Esophagus muscularis mucosa (tissue), 4 donors: ENCODE measurements around the gene MAP3K2. TPM values are rescaled to one million over a fixed set of nuclear protein-coding genes. Genes with fewer than 3 reads are reported as not detected.
A peak's percentile ranks its signal among the peaks of the same experiment; 100 is the strongest.

Experiments used
- DNase-seq: peaks from one replicate; pipeline ENCODE4 v3.0.0-alpha.2; 2017; ENCODE audit errors: extremely low spot score
- H3K27ac ChIP-seq, 4 donors: fragments of 200-600 bp; sonication (generic); replicated peaks in 1 of 4; 1 replicate in 3 of 4; 2 replicates in 1 of 4; pipeline ENCODE4 v1.5.1; 2016 to 2019; ENCODE audit warnings: mild to moderate bottlenecking in 1 of 4
- H3K27me3 ChIP-seq, 4 donors: fragments of 200-600 bp; sonication (generic); one replicate each; pipeline versions ENCODE4 v1.5.1 to v1.6.0; 2016 to 2019
- H3K36me3 ChIP-seq, 4 donors: fragments of 200-600 bp; sonication (generic); one replicate each; pipeline ENCODE4 v1.5.1; 2016 to 2019
- H3K4me1 ChIP-seq, 4 donors: fragments of 200-600 bp; sonication (generic); one replicate each; pipeline ENCODE4 v1.5.1; 2016 to 2019
- H3K4me3 ChIP-seq, 4 donors: fragments of 200-600 bp; sonication (generic); 1 replicate in 2 of 4; 2 replicates in 2 of 4; pipeline ENCODE4 v1.5.1; 2016 to 2019; ENCODE audit warnings: mild to moderate bottlenecking in 4 of 4, moderate library complexity in 1 of 4
- H3K9me3 ChIP-seq, 4 donors: fragments of 200-600 bp; sonication (generic); 1 replicate in 3 of 4; 2 replicates in 1 of 4; pipeline ENCODE4 v1.5.1; 2016 to 2019
- CTCF ChIP-seq, 3 experiments: fragments of 200-600 bp in 2 of 3; fragments of 450-650 bp in 1 of 3; sonication (generic) in 2 of 3; IDR thresholded peaks; one replicate each; pipeline ENCODE4 v1.5.1; 2017 to 2019; ENCODE audit warnings: antibody characterized with exemption in 3 of 3, mild to moderate bottlenecking in 2 of 3, moderate library complexity in 1 of 3
- EP300 ChIP-seq: sonication (generic); formaldehyde crosslinking; IDR thresholded peaks from one replicate; pipeline ENCODE4 v1.6.1; 2017; ENCODE audit warnings: antibody characterized with exemption
- POLR2A ChIP-seq: fragments of 450-650 bp; IDR thresholded peaks from one replicate; pipeline ENCODE4 v1.6.1; 2017; ENCODE audit warnings: antibody characterized with exemption, moderate library complexity, mild to moderate bottlenecking, low read depth
- POLR2AphosphoS5 ChIP-seq, 2 donors: sonication (generic); formaldehyde crosslinking; IDR thresholded peaks; one replicate each; pipeline ENCODE4 v1.6.1; 2017; ENCODE audit warnings: antibody characterized with exemption in 2 of 2
- WGBS: methylation state at CpG from one replicate; pipeline ENCODE4 v1.1.5; 2018; 5-methylcytosine and 5-hydroxymethylcytosine counted together
- intact Hi-C: fragments of 100-400 bp; cut with DNase I; formaldehyde crosslinking; loops from one replicate; pipeline ENCODE4 v1.15.1; 2023
- total RNA-seq, 4 donors: library from RNA; depleted of rRNA; stranded (reverse); fragments of >200 nt; gene quantifications; one replicate each; pipeline versions ENCODE4 v1.1.0 to v1.2.1, GENCODE V29; 2016

The MAP3K2 gene
- total RNA-seq, 4 donors from 2014 or later = 51.4 to 68.6 (median 66.2) TPM

- H3K4me3 ChIP-seq = no peak overlapping the region
- intact Hi-C loops = no loop called here
- peaks cover 7 to 58% (median 17%) of the 10 kb centered on the region in 4 donors for H3K27me3 ChIP-seq
- peaks cover 11 to 15% (median 13%) of the 10 kb centered on the region in 4 donors for H3K4me1 ChIP-seq
- TF ChIP-seq CTCF (IDR thresholded peaks at IDR 0.05) (no peak), POLR2AphosphoS5 (IDR thresholded peaks at IDR 0.05) (no peak), POLR2A (no peak), EP300 (no peak)
- DNase-seq = no peak
- WGBS = 78% methylated on average over 6 of the region's 7 CpGs
- H3K36me3 ChIP-seq = peaks cover 0 to 5% (median 2%) of the 10 kb centered on the region in 4 donors
- H3K9me3 ChIP-seq = no peaks in the 10 kb centered on the region
- H3K27ac ChIP-seq = no peak overlapping the region
These were observed 39.7 kb upstream of the MAP3K2 start for GRCh38 chr2:127427376-127428056.

GRCh38 chr2:127426501-127427354 lies 39.0 kb upstream of the MAP3K2 start:
- intact Hi-C loops = no loop called here
- Histone ChIP-seq H3K4me3 (no peak overlapping the region), H3K36me3 (peaks cover 0 to 5% (median 2%) of the 10 kb centered on the region in 4 donors), H3K27ac (no peak overlapping the region), H3K4me1 (peaks cover 11 to 17% (median 14%) of the 10 kb centered on the region in 4 donors), H3K9me3 (no peaks in the 10 kb centered on the region), H3K27me3 (peaks cover 7 to 66% (median 23%) of the 10 kb centered on the region in 4 donors)
- 96% methylated on average over 9 of the region's 10 CpGs for WGBS
- no peak for DNase-seq
- TF ChIP-seq POLR2A = no peak
- TF ChIP-seq EP300 = no peak
- no peak for TF ChIP-seq CTCF (IDR thresholded peaks at IDR 0.05)
- TF ChIP-seq POLR2AphosphoS5 (IDR thresholded peaks at IDR 0.05) = no peak

- H3K27ac ChIP-seq = no peak overlapping the region
- no peaks in the 10 kb centered on the region for H3K9me3 ChIP-seq
- H3K4me1 ChIP-seq = peaks cover 11 to 17% (median 14%) of the 10 kb centered on the region in 4 donors
- intact Hi-C loops = no loop called here
- 93% methylated on average over 16 of the region's 16 CpGs for WGBS
- TF ChIP-seq POLR2AphosphoS5 (IDR thresholded peaks at IDR 0.05) = no peak
- no peak for TF ChIP-seq CTCF (IDR thresholded peaks at IDR 0.05)
- TF ChIP-seq EP300 = no peak
- no peak for TF ChIP-seq POLR2A
- H3K36me3 ChIP-seq = no peaks in the 10 kb centered on the region
- H3K4me3 ChIP-seq = no peak overlapping the region
- H3K27me3 ChIP-seq = peaks cover 7 to 75% (median 24%) of the 10 kb centered on the region in 4 donors
- peak; percentile 91 for DNase-seq
These were observed 38.0 kb upstream of the MAP3K2 start for GRCh38 chr2:127425540-127426490.
